Suppressor macrophage treated with lipopolysaccharide for 4 hours (primary cell): Measurements from ENCODE around the gene IL17D.
A peak's percentile ranks its signal among the peaks of the same experiment; 100 is the strongest.

Source experiments
- DNase-seq: peaks from one replicate; pipeline ENCODE4 v3.0.0-alpha.2; 2020

The IL17D gene

DNA sequence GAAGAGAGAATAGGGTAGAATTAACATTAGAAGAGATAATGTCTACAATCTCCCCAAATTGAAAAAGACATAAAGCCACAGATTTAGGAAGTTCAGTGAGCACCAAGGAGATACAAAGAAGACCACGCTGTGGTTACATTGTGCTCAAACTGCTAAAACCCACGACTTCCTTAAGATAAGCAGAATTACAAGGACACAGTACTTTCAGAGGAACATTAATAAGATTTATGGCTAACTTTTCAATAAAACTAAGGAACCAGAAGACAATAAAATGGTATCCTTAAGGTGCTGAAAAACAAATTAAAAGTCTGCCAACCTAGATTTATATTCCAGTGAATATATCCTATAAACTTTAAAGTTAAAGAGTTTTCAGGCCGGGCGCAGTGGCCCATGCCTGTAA lies 7.4 kb upstream of the IL17D start:
- DNase-seq = no peak

GRCh38 chr13:20699715-20700114 lies 3.8 kb upstream of the IL17D start:
- DNase-seq = no peak

DNA sequence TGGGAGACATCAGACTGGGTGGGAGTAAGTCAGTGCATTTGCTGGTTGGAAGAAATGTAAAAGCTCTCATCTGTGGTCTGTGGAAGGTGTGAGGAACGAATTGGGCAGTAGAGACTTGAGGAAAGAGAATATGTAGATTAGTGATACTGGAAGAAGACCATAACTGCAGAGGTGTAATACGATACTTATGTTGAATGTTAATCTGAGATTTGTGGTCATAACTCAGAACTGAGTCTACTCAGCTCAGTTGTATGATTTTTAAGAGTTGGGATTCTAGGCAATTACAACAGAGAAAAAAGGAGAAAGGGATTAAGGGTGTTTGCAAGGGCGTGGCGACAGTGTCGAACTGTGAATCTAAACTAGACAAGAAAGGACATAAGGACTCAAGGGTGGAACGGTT lies 3.2 kb upstream of the IL17D start:
- no peak for DNase-seq

DNA sequence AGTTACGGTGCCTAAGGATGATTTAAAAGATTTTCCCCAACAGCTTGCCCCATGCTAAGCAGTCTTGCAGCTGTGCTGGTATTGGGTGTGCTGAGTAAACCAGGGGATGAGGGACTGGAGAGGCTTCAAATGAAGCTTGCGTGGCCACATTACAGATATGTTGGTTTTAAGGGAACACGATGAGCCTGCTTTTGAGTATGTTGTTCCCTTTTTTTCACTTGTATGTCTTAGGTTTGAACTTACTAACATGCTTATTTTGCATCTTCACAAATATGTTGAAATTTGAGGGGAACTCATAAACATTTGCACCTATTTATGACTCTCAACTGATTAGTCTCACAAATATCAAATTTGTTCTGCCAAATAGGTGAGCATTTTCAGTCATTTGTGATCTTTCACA lies 2.0 kb upstream of the IL17D start:
- DNase-seq = no peak

DNA sequence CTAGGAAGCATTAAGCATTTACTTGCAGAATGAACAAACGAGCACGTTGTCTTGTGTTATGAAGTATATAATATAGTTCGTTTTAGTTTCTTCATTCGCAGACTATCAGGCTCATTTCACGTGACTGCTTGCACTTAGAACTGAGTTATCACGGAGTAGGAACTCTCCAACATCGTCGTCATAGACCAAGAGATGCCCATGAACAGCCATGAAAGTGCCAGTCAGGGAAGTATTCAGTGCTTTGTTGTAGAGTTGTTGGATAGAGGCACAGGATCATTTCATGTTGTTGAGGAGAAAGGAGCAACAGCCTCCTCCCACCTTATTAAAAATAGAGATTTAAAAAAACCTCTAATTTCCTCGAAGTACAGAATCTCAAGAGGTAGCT lies 977 bp upstream of the IL17D start:
- DNase-seq = peak; percentile 56

GRCh38 chr13:20703780-20704458 lies 420 bp downstream of the IL17D start:
- peak; percentile 82 for DNase-seq

- DNase-seq = no peak
Measured at GRCh38 chr13:20704459-20705069, 1.1 kb downstream of the IL17D start.

GRCh38 chr13:20706661-20707060 lies 3.2 kb downstream of the IL17D start:
- no peak for DNase-seq

DNA sequence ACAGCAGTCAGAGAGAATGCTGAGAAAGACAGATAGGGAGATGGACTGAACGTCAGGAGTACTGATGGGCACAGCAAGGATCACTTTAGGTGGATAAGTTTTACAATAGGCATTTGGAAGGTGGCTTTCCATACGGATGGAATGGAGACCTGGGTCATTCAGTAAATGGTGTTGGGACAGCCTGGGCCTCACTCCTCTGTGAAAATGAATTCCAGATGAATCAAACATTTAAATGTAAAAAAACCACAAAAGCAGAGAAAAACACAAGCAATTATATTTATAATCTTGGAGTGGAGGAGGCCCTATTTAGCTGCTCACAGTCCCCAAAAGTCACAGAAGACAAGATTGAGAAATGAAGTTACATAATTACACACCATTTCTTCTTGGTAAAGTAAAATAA lies 4.7 kb downstream of the IL17D start:
- no peak for DNase-seq

- DNase-seq = no peak
Measured at GRCh38 chr13:20709369-20709768, 5.9 kb downstream of the IL17D start.

DNA sequence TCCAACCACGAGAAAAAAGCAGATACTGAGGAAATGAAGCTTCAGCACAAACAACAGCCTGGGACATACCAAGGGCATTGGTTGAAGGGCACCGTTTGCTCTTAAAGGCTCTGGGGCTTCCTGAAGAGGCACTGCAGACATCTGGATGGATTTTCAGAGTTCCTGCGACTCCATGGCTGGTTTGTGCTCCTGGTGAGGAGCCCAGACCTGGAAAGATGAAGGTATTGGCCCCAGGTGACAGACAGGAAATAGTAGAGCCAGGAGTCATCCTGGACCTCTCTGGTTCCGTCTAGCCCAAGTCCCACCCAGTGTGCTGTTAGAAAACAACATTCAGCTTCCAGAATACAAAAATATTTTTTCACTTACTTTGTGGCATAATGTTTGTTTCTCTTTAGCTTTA lies 6.3 kb downstream of the IL17D start:
- DNase-seq = no peak

DNA sequence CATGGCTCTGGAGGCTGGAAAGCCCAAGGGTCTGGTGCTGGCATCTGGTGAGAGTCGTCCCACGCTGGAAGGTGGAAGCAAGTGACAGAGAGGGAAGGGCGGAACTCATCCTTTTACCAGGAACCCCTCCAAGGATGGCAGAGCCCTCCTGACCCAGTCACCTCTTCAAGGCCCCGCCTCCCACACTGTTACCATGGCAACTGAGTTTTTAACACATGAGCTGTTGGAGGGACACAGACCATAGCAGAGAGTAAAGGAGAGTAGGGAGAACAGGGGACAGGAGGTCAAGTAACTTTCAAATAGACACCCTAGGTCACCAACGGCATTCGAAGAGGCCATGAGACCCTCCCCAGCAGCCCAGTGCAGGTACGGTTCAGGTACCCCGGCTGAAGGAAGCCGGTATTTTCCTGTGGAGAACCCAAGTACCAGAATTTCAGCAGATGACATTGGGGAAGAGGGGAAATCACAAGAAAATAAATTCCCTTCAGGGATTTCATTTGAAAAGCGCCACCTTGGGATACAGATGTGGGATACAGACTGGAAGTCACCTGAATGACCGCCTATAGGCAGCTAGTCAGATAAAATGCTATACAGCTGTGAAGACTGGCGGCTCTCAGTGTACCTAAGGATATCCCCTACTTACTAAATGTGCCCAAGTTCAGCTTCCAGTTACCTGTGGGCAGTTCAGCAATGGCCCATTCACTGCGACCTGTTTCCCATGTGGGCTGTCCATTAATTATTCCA lies 8.0 kb downstream of the IL17D start:
- no peak for DNase-seq

DNA sequence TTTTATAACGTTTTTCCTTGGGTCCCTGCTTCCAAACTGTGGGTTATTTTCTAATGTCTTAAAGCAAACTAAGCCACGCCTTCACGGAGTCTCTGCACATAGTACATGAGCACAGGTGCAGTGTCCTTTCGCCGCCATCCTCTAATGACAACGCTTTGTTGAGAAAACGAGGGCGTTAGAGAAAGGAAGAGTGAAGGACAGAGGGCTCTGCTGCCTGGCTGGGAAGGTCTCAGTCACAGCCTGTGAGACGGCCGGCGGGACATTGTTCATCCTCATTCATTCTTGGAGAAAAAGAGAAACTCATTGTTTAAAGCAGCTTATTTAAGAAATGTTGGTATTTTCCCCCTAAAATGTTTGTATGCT lies 9.5 kb downstream of the IL17D start:
- no peak for DNase-seq

- no peak for DNase-seq
Measured at GRCh38 chr13:20713751-20714150, 10.3 kb downstream of the IL17D start.

DNA sequence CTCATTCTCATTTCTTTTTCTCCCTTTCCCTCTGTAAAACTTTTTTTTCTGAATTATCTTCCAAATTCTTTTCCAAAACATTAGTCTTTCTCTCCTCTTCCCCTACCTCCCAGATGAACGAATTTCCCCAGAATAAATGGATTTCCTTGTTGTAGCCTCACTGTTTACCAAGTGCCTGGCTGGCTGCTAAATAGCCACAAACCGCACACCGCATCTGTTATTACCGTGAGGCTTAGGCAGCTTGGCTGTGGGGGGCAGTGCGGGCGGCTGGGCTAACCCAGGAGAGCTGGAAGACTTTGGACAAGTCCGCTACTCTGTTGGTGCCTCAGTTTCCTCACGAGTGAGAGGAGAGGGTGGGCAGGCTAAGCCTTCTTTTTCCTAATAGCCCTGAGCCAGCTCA lies 10.7 kb downstream of the IL17D start:
- DNase-seq = no peak

GRCh38 chr13:20714563-20715329 lies 11.2 kb downstream of the IL17D start:
- DNase-seq = no peak

- no peak for DNase-seq
Measured at GRCh38 chr13:20715330-20715712, 11.8 kb downstream of the IL17D start.

- no peak for DNase-seq
Measured at GRCh38 chr13:20716951-20717350, 13.5 kb downstream of the IL17D start.

DNA sequence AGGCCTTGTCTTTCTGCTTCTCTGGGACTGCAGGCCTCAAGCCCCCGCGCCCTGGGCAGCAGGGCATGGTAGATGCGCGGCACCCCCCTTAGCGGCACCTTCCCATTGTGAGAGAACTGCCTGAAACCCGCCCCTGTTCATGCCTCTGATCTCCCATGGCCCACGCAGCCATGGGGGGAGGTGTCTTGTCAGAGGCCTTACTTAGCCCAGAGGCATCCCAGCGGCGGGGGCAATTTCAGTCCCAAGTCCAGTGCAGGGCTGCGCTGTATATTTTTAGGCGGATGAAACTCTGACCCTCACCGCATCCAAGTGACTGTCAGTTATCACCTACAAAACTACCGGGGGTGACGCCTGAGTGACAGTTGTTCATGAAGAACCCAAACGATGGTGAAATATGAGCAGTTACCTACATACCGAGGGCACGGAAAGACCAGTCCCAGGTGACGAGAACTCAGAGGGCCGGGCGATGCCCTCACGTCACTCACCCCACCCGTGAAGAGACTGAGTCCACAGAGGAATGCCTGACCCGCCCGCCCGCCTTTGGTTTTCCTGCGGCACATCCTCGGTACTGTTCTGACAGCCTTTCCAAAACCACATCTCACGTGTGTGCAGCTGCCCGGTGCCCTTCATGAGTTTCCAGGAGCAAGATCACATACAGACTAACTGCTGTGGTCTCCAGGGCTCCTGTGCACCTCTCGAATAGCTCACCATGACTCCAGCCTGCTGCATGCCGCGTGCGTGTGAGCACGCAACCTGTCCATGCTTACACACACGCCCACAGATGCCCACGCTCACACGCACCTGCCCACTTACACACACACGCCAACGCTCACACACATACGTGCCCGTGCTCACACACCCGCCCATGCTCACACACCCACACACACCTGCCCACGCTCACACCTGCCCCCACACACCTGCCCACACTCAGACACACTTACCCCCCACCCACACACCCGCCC lies 14.4 kb downstream of the IL17D start:
- no peak for DNase-seq

DNA sequence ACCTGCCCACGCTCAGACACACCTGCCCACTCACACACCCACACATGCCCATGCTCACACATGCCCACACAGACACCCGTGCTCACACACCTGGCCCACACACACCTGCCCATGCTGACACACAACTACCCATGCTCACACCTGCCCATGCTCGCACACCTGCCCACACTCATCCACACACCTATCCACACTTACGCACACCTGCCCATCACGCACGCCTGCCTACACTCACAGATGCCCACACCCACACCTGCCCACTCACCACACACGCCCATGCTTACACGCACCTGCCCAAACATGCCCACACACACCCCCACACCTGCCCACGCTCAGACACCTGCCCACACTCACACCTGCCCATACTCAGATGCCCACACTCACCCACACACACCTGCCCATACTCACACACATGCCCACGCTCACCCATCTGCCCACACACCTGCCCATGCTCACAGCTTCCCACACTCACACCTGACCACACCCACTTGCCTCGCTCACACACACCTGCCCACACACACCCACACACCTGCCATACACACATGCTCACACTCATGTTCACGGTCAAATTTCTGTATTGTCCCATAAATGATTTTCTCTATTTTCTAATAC lies 15.6 kb downstream of the IL17D start:
- no peak for DNase-seq

GRCh38 chr13:20719783-20720182 lies 16.3 kb downstream of the IL17D start:
- DNase-seq = no peak

DNA sequence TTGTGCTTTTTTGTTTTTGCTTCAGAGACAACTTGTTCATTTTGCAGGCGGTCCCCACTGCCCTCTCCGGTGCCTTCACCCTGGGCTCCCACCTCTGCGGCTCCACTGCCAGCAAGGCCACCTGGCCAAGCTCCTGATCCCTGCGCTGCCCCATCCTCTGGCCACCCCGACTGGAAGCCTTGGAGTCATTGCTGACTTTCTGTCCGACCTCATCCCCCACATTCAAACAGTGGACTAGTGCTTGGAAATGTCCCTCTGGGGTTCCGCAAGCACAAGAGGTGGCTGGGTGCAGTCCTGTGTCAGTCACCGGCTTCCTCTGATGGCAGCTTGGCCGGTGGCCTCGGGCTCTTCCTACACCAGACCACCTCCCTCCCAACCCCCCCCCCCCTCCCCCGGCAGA lies 17.0 kb downstream of the IL17D start:
- no peak for DNase-seq
